GM19239 (cell line): Measurements from ENCODE around the gene DNLZ.

ENCODE experiments used
- DNase-seq: peaks from one replicate; pipeline ENCODE4 v3.0.0; 2011; ENCODE audit warnings: low spot score; ENCODE audit not compliant: insufficient read length
- FAIRE-seq: peaks from 2 replicates; lab custom pipeline; 2011; peaks lifted over from hg19 to GRCh38; lab: Jason Lieb, UNC

The DNLZ gene

DNA sequence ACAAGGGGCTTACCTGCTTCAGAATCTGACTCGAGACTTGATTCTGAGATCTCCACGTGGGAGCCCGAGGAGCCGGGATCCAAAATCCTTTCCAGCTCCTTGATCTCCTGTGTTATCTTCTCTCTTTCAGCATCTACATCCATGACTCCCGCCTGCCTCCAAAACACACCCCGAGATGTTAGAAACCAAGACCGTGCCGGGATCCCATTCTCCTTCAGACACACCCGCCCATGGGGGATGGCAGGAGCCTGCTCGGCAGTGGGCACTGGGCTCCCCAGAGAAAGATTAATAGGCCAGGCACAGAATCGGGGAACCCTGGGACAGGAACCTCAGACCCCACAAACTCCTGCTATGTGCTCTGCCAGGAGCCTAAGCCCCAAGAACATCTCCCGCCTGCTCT, 34.7 kb upstream of the DNLZ start:
- no peak for DNase-seq
- no peak for FAIRE-seq

DNA sequence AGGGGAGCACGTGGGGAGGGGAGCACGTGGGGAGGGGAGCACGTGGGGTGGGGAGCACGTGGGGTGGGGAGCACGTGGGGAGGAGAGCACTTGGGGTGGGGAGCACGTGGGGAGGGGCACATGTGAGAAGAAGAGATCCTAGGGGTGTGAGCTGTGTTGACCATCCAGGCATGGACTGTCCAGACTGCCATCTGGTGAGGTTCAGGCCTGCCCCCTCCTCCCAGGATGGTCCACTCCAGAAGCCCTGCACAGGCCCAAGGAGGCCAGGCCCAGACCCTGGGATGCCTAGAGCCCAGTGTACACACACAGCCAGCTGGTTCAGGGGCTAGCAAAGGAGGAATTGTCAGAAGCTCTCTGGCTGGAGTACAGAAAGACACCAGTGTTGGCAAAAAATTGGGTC, 34.1 kb upstream of the DNLZ start:
- FAIRE-seq (no peak), DNase-seq (no peak)

- DNase-seq (no peak), FAIRE-seq (no peak)
These were observed 32.6 kb upstream of the DNLZ start for GRCh38 chr9:136396219-136396515.

DNA sequence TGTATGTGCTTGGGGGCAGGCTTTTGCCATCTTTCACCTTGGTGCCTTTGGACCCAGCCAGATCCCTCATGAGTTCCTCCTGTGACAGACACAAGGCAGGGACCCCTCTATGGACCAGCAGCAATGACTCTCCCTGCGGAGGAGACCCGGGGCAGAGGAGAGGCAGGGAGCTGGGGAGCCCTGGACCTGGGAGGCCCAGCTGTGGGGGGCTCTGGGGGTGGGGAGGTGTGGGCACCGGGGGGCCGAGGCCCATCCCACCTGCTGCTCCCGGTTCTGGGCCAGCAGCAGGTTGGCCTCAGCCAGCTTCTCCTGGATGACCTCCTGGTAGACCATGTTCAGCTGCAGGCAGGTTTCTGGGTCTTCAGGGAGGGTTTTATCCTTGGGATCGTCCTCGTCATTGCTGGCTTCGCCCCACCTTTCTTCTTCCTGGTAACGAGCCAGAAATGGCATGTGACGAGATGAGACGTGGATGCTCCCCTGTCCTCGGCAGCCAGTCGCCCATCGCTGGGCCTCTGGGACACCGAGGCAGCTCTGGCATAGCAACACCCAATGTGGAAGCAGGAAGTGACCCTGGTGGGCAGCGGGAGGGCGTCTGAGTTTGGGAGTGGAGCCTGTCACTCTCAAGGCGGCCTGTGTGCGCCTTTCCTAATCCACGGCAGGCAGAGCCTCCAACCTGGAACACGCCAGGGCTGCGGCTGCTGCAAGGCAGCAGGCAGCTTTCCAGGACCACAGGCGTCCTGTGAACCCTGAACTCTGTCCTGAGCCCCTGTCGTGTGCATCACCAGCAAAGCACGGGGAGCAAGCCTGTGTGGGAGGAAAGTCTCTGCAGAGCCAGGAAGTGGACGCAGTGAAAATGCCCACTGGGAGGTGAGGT, 32.0 kb upstream of the DNLZ start:
- no peak for DNase-seq
- FAIRE-seq = no peak

DNA sequence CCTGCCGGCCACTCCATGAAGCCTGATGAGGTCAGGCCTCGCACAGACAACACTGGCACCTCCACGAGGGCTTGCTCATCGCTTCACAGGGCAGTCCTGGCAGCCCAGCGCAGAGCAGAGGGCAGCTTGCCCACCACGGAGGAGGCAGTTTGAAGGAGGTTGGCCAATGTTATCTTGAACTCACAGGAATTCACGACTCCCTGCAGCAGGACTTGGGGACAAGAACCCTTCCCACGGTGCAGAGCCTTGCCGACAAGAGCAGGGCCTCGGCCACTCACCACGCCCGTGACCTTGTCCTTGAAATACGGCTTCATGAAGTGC, 31.4 kb upstream of the DNLZ start:
- FAIRE-seq = no peak

GRCh38 chr9:136394312-136395019, 30.9 kb upstream of the DNLZ start:
- DNase-seq (no peak), FAIRE-seq (no peak)

More for the DNA sequence above, 31.4 kb upstream of the DNLZ start:
- DNase-seq = no peak

DNA sequence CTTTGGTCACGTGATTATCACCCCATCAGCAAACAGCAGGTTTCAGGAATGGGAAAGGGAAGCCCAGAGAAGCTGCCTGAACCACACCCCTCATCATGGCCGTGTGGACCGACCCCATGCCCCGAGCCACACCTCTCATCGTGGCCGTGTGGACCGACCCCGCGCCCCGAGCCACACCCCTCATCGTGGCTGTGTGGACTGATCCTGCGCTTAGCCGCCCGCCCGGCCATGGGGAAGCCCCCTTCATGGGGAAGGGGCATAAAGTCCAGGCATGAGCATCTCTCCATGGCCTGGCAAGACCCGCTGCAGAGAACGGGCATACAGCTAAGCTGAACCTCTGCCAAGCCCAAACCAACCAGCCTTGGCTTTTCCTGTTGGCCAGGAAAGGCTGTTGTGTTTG, 30.0 kb upstream of the DNLZ start:
- FAIRE-seq = no peak
- DNase-seq = no peak

DNA sequence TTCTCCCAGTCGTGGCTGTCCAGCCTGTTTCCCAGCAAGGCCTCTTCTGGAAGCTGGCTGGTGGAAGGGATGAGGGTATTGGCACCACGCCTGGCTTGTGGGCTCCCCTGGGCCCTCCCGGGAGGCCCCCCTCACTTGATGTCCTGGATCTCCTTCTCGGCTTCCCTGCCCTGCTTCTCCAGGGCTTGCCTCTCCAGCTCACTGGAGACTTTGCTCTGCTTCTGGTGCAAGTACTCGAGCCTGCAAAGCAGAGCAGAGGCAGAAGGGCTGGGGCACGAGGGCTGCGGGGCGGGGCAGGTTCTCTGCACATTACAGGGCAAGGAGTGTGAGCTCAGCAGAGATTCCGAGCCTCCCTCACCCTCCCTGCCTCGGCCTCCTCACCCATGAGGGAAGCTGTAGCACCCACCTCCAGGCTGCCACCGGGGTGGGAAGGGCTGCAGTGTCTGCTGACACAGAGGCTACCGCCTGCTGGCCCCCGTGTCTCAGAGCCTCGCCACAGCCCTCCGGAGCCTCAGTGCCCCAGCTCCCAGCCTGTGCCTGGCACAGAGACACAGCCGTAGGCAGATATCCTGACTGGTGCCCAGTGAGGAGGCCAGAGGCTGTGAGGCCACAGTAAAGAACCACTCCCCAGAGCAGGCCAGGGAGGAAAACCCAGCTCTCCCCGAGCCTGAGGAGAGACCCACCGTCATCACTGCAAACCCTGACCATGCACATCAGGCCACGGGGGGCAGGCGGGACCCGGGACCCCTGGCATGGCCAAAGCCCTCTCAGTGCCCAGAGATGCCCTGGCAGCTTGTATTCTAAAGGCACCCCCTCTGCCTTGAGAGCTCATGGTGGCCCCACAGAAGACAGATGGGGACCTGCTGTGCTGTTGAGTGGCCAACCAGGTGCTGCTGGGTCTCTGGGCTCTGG, 29.2 kb upstream of the DNLZ start:
- FAIRE-seq (no peak), DNase-seq (no peak)

DNA sequence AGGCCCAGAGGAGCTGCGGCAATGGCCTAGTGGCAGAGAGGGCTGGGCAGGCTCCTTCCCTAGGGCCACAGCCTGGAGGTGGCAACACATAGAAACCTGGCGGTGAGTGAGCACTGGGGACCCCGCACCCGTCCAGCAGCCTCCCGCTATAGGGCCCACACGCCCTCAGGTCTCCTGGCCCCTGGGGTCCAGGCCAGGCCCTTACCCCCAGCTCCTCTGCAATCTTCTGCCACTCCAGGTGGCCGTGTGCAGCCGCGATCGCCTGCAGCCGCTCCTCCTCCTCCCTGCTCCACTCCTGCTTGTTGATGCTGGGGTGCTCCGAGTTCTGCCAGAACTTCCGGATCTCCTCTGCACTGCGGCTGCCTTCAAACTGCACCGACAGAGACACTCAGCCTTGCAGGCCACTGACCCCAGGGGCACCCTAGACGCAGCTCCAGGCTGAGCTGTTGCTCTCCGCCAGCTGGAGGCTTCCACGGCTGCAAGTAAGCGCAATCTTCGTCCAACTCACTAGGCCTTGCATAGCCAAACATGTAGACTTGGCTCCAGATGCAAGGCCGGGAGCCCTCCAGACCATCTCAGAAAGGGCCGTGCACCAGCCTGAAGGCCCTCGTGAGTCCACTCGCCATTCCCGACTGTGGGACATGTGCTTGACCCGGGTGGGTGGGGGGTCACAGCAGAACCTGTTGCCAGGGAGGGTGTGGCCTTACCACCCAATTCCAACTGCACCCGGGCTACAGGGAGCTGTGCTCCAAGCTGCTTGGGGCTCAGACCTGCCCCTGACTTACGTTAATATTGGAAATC, 28.4 kb upstream of the DNLZ start:
- FAIRE-seq = no peak
- DNase-seq = no peak

- no peak for FAIRE-seq
These were observed 25.9 kb upstream of the DNLZ start for GRCh38 chr9:136389396-136389795.

DNA sequence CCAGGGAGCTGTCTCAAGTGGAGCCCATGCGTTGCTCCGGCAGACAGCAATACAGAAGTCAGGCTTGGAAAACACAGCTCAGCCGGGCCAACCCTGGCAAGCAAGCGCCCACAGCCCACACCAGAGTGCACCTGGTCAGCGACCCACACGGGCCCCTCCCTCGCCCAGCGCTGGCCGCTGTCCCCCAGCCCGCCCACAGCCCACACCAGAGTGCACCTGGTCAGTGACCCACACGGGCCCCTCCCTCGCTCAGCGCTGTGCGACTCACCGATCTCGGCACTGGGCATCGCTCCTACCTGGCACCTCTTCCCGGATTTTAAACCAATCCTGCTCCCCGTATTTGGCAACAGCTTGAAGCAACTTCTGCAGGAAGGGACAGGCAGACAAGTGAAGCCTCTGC, 23.7 kb upstream of the DNLZ start:
- DNase-seq (no peak), FAIRE-seq (no peak)

More at GRCh38 chr9:136389396-136389795, 25.9 kb upstream of the DNLZ start:
- DNase-seq = no peak

DNA sequence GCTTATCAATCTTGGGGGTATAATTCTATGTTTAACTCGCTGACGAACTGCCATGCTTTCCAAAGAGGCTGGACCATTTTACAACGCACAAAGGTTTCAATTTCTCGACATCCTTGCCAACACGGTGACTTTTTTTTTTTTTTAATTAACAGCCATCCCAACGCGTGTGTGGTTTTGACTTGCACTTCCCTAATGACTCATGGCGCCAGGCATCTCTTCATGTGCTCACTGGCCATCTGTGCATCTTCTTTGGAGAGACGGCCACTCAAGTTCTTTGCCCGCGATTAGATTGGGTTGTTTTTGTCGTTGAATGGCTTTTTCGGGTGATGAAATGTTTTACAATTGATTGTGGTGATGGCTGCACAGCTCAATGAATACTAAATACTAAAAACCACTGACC, 22.5 kb upstream of the DNLZ start:
- DNase-seq = no peak
- FAIRE-seq = no peak

- DNase-seq (no peak), FAIRE-seq (no peak)
These were observed 21.5 kb upstream of the DNLZ start for GRCh38 chr9:136385015-136385414.

GRCh38 chr9:136383436-136383835, 19.9 kb upstream of the DNLZ start:
- FAIRE-seq = no peak
- no peak for DNase-seq

DNA sequence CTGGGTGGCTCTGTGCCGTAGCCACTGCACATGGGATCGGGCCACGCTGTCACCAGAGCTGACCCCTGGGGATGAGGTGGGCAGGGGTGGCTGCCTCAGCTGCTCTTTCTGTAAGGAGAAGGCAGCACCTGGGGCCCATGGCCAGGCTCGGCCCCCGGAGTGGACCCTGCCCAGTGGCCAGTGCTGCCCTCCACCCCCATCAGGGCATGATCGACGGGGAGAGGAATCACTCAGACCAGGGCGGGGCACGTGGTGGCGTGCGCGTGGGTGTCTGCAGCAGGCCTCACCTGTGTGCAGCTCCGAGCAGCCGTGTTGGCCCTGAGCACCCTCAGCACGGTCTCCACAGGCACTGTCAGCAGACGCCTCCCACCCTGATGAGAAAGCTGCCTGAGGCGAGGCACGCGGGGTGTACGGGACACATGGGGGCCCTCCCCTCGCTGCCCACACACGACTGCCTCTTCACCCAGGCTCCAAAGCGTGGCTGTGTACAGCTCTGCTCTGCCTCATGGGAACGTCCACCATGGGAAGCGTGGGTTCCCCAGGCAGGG, 18.5 kb upstream of the DNLZ start:
- FAIRE-seq (no peak), DNase-seq (no peak)

DNA sequence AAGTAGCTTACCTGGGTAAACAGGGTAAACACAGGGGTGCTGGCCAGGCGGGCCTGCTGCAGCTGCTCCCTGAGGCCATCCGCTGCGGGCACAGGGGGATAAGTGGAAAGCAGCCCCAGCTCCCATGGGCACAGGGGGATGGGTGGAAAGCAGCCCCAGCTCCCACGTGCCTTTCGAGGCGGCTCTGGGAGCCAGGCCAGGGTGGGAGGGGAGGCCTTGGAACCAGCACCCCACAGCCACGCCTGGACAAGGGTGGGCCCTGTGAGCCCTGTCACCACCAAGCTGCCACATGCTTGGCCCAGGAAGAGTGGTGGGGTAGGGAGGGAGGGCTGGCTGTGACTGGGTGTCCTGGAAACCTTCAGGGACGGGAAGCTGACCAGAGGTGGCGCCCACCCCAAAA, 17.8 kb upstream of the DNLZ start:
- FAIRE-seq = no peak
- DNase-seq = no peak

DNA sequence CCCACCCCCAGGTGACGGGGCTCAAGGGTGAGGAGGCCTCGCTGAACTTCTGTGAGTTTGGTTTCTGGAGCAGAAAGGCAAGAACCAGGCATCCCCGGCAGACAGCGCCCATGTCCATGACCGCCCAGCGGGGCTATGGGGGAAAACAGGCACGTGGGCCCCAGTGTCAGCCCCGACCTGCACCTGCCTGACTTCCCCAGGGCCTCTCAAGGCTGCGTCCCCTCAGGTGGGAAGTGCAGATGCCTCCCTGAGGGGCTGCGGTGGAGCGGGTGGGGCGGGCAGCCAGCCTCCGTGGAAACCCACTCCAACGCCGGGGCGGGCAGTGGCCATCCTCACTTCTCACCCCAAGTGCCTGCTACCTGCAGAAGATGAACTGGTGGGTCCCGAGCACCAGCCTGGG, 16.8 kb upstream of the DNLZ start:
- FAIRE-seq (no peak), DNase-seq (no peak)

DNA sequence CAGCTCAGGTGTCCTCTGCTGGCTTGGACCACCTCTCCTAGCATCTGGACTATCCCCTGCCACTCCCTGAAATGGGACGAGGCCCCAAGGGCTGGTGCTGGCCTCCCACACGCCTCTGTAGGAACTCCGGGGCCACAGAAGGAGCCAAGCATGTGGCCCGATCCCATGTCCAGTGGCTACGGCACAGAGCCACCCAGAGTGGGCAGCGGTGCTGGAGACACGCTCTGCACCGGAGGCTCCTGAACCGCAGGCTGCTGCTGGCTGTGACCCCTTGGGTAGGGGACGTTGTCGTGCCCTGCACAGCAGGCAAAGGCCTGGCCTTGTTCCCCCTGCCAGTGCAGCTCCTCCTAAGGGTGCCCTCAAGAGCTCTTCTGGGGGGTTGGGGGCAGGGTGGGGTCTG, 16.3 kb upstream of the DNLZ start:
- no peak for FAIRE-seq
- no peak for DNase-seq

GRCh38 chr9:136379401-136379800, 15.9 kb upstream of the DNLZ start:
- no peak for FAIRE-seq

GRCh38 chr9:136379003-136379287, 15.4 kb upstream of the DNLZ start:
- FAIRE-seq = no peak
- no peak for DNase-seq

More at GRCh38 chr9:136379401-136379800, 15.9 kb upstream of the DNLZ start:
- DNase-seq = no peak
